PC-3 (cell line): ENCODE results near the gene HPN. TPM values are rescaled to one million over a fixed set of nuclear protein-coding genes. Genes with fewer than 3 reads are reported as not detected.

Experiments used
- ATAC-seq: fragments of 200-7000 bp; cut with Tn5 transposase; 2 replicates; pipeline ENCODE4 v1.9.1; 2020; ENCODE audit warnings: mild to moderate bottlenecking, moderate library complexity
- BruUV-seq: library from RNA; stranded (reverse); fragments of 400-500 nt; replicated peaks from 2 replicates; lab custom pipeline; 2021; lab: Mats Ljungman, UMichigan
- CTCF ChIA-PET: fragments of 300-600 bp; sonication (Branson Sonifier 250); formaldehyde crosslinking; loops from one replicate; lab custom pipeline; 2022; ENCODE audit warnings: antibody characterized with exemption; lab: Charles Lee
- POLR2A ChIA-PET: fragments of 300-600 bp; sonication (Branson Sonifier 250); formaldehyde crosslinking; loops from one replicate; lab custom pipeline; 2022; ENCODE audit warnings: antibody characterized with exemption; ENCODE audit not compliant: unreplicated experiment; lab: Charles Lee
- DNase-seq: peaks from one replicate; pipeline ENCODE4 v3.0.0-alpha.2; 2015
- H2AFZ ChIP-seq: fragments of 300-600 bp; sonication (generic); 2 replicates; pipeline ENCODE4 v1.6.0; 2016; ENCODE audit warnings: antibody characterized with exemption, low read length
- H3F3A ChIP-seq: fragments of 300-600 bp; sonication (generic); one replicate; pipeline ENCODE4 v1.6.0; 2017; ENCODE audit warnings: antibody characterized with exemption, low read length, control low read depth, mild to moderate bottlenecking; ENCODE audit not compliant: unreplicated experiment
- H3K27ac ChIP-seq: fragments of 300-600 bp; sonication (generic); 2 replicates; pipeline ENCODE4 v1.5.1; 2016; ENCODE audit warnings: mild to moderate bottlenecking, low read length
- H3K27me3 ChIP-seq: fragments of 300-600 bp; sonication (generic); 2 replicates; pipeline ENCODE4 v1.6.1; 2016; ENCODE audit warnings: low read length, mixed read lengths
- H3K36me3 ChIP-seq: fragments of 300-600 bp; sonication (generic); 2 replicates; pipeline ENCODE4 v1.6.1; 2016; ENCODE audit warnings: low read depth, mixed run types, low read length, mixed read lengths
- H3K4me1 ChIP-seq: fragments of 300-600 bp; sonication (generic); 2 replicates; pipeline ENCODE4 v1.5.1; 2016; ENCODE audit warnings: low read length; ENCODE audit not compliant: insufficient read depth
- H3K4me2 ChIP-seq: fragments of 300-600 bp; sonication (generic); 2 replicates; pipeline ENCODE4 v1.6.0; 2016; ENCODE audit warnings: low read length
- H3K4me3 ChIP-seq: fragments of 300-600 bp; sonication (generic); 2 replicates; pipeline ENCODE4 v1.5.1; 2016; ENCODE audit warnings: mild to moderate bottlenecking, low read length, mixed read lengths
- H3K79me2 ChIP-seq: fragments of 300-600 bp; sonication (generic); 2 replicates; pipeline ENCODE4 v1.6.1; 2017; ENCODE audit warnings: low read length, mixed read lengths
- H3K9ac ChIP-seq: fragments of 300-600 bp; sonication (generic); 2 replicates; pipeline ENCODE4 v1.6.0; 2016; ENCODE audit warnings: mild to moderate bottlenecking, low read length
- H3K9me2 ChIP-seq: fragments of 300-600 bp; sonication (generic); replicated peaks from 2 replicates; pipeline ENCODE4 v1.6.1; 2016; ENCODE audit warnings: mixed run types, low read length, mixed read lengths
- H3K9me3 ChIP-seq: fragments of 300-600 bp; sonication (generic); 2 replicates; pipeline ENCODE4 v1.6.1; 2016; ENCODE audit warnings: low read length, mixed read lengths
- H4K20me1 ChIP-seq: fragments of 300-600 bp; sonication (generic); 2 replicates; pipeline ENCODE4 v1.6.1; 2016; ENCODE audit warnings: low read length, mixed read lengths
- EZH2 ChIP-seq: fragments of 300-600 bp; sonication (generic); IDR thresholded peaks from one replicate; pipeline ENCODE4 v1.6.1; 2017; ENCODE audit warnings: antibody characterized with exemption, mild to moderate bottlenecking, low read length; ENCODE audit not compliant: unreplicated experiment
- EZH2phosphoT487 ChIP-seq: fragments of 300-600 bp; sonication (generic); IDR thresholded peaks from 2 replicates; pipeline ENCODE4 v1.6.1; 2018; ENCODE audit warnings: mild to moderate bottlenecking, antibody characterized with exemption, low read length, borderline replicate concordance
- intact Hi-C: fragments of 100-400 bp; cut with micrococcal nuclease; formaldehyde crosslinking; loops from 2 replicates; pipeline ENCODE4 v1.9.0; 2023
- total RNA-seq: library from RNA; depleted of rRNA; stranded (reverse); fragments of >200 nt; gene quantifications from 2 replicates; pipeline ENCODE4 v1.2.3, GENCODE V29; 2014
- TF ChIP-seq, protein P1 (sequence below): fragments of 300-600 bp; sonication (generic); conservative IDR thresholded peaks from 2 replicates; pipeline ENCODE4 v1.5.1; 2017; ENCODE audit warnings: antibody characterized with exemption, low read depth, mild to moderate bottlenecking, low read length

HPN gene
- total RNA-seq, 1 experiment from 2014 or later: 0.18 TPM

DNA sequence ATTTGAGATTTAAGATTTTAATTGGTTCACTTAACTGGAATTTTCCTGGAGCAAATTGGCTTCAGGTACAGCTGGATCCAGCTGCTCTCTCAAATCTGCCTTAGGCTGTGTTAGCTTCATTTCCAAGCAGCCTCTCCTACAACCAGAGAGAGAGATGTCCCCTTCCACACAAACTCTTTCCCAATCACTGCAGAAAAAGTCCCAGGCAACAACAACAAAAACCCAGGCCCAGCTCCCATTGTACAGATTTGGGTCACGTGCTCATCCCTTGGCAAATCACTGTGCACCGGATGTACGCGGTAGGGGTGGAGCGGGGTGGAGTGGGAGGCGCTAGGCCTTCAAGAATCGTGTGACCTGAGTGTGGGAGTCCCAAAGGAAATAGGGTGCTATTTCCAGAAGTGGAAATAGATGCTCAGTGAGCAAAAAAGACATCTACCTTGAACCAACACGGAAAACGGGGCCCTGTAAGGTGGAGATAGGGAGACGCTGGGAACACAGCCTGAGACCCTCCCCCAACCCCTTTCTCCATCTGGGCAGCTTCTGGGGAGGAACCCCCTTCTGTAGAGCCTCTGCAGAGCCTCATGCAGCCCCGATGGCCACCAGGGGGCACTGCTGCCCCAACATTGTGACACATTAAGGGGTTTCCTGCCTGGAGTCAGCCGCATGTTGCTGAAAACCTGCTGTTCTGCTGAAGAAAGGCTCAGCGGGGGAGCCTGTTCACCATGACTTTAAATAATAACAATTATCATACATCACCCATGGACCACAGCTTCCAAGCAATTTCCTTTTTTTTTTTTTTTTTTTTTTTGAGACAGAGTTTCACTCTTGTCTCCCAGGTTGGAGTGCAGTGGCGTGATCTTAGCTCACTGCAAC, 25.4 kb downstream of the HPN start:
- H3K9me2 ChIP-seq: no peaks in the 10 kb centered on the region
- TF ChIP-seq, protein P1, sequence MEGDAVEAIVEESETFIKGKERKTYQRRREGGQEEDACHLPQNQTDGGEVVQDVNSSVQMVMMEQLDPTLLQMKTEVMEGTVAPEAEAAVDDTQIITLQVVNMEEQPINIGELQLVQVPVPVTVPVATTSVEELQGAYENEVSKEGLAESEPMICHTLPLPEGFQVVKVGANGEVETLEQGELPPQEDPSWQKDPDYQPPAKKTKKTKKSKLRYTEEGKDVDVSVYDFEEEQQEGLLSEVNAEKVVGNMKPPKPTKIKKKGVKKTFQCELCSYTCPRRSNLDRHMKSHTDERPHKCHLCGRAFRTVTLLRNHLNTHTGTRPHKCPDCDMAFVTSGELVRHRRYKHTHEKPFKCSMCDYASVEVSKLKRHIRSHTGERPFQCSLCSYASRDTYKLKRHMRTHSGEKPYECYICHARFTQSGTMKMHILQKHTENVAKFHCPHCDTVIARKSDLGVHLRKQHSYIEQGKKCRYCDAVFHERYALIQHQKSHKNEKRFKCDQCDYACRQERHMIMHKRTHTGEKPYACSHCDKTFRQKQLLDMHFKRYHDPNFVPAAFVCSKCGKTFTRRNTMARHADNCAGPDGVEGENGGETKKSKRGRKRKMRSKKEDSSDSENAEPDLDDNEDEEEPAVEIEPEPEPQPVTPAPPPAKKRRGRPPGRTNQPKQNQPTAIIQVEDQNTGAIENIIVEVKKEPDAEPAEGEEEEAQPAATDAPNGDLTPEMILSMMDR: peak; percentile 85
- no peak for TF ChIP-seq EZH2phosphoT487
- no TSS peak for BruUV-seq
- H4K20me1 ChIP-seq: no peaks in the 10 kb centered on the region
- no peak overlapping the region for H3K4me2 ChIP-seq
- H3K9ac ChIP-seq: no peak overlapping the region
- intact Hi-C loops: loop anchor here (1.0 to 5.0 kb wide), 2 partner anchors 23 to 75 kb away; partner anchors contain the start of gene FXYD7
- H3K4me3 ChIP-seq: no peak overlapping the region
- POLR2A ChIA-PET: no interaction called here
- no peaks in the 10 kb centered on the region for H3F3A ChIP-seq
- no peaks in the 10 kb centered on the region for H3K79me2 ChIP-seq
- no peaks in the 10 kb centered on the region for H3K27me3 ChIP-seq
- peaks cover 18% of the 10 kb centered on the region for H3K4me1 ChIP-seq
- peak; percentile 72 for ATAC-seq
- H3K27ac ChIP-seq: no peak overlapping the region
- H3K9me3 ChIP-seq: no peaks in the 10 kb centered on the region
- peak; percentile 86 for DNase-seq
- H3K36me3 ChIP-seq: no peaks in the 10 kb centered on the region
- peak overlapping the region; percentile 9; the same call in 1 of the 2 replicates for H2AFZ ChIP-seq
- CTCF ChIA-PET: interaction anchor here (0.6 to 1.3 kb wide), 8 partner anchors 14 to 740 kb away, joined by 3 to 7 read pairs (median 4); no protein-coding TSS in a partner anchor

DNA sequence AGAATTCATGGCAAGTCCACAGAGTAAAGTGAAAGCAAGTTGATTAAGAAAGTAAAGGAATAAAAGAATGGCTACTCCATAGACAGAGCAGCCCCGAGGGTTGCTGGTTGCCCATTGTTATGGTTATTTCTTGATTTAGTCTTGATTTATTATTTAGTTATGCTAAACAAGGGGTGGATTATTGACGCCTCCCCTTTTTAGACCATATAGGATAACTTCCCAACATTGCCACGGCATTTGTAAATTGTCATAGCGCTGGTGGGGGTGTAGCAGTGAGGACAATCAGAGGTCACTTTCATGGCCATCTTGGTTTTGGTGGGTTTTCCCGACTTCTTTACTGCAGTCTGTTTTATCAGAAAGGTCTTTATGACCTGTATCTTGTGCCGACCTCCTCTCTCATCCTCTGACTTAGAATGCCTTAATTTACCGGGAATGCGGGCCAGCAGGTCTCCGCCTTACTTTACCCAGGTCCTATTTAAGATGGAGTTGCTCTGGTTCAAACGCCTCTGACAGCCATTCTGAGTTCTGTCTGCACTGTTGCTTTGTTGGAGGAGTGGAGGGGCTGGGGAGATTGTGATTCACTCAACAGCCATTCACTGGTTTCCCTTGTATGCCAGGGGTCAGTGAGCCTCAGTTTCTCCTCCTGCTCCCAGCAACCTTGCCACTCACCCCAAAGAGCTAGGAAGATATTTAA, 27.6 kb downstream of the HPN start:
- BruUV-seq: no TSS peak
- Histone ChIP-seq H3K27ac (peak overlapping the region; percentile 20; the same call in 1 of the 2 replicates), H3K4me3 (peak overlapping the region; percentile 31; the same call in 1 of the 2 replicates), H3K4me1 (peaks cover 12% of the 10 kb centered on the region), H3F3A (no peaks in the 10 kb centered on the region), H4K20me1 (no peaks in the 10 kb centered on the region), H3K27me3 (no peaks in the 10 kb centered on the region), H3K9ac (no peak overlapping the region), H3K79me2 (no peaks in the 10 kb centered on the region), H3K9me2 (no peaks in the 10 kb centered on the region), H2AFZ (no peak overlapping the region), H3K4me2 (peak overlapping the region; percentile 71), H3K9me3 (no peaks in the 10 kb centered on the region), H3K36me3 (no peaks in the 10 kb centered on the region)
- TF ChIP-seq EZH2 (no peak), EZH2phosphoT487 (no peak)
- TF ChIP-seq, protein P1: no peak
- intact Hi-C loops: loop anchor here (5.0 kb wide), 1 partner anchor 73 kb away; the partner anchor contains the start of gene FXYD7
- ChIA-PET CTCF (no interaction called here), POLR2A (no interaction called here)
- DNase-seq (no peak), ATAC-seq (no peak)
